HEK293 (cell line): ENCODE data around the gene IQSEC1.

Experiments
- BCL11A ChIP-seq: fragments of 450-650 bp; formaldehyde crosslinking; IDR thresholded peaks from 2 replicates; pipeline ENCODE4 v1.5.1; 2016; ENCODE audit warnings: low read depth, missing biosample characterization, missing genetic modification characterization
- CTCF ChIP-seq: fragments of 450-650 bp; formaldehyde crosslinking; IDR thresholded peaks from 2 replicates; pipeline ENCODE4 v1.5.1; 2016; ENCODE audit warnings: missing biosample characterization, missing genetic modification characterization
- ZFP41 ChIP-seq: fragments of 450-650 bp; formaldehyde crosslinking; IDR thresholded peaks from 2 replicates; pipeline ENCODE4 v1.5.1; 2016; ENCODE audit warnings: missing biosample characterization, missing genetic modification characterization, borderline replicate concordance
- ZNF324 ChIP-seq: fragments of 450-650 bp; formaldehyde crosslinking; IDR thresholded peaks from 2 replicates; pipeline ENCODE4 v1.5.1; 2016; ENCODE audit warnings: missing biosample characterization, missing genetic modification characterization
- ZNF416 ChIP-seq: fragments of 450-650 bp; formaldehyde crosslinking; IDR thresholded peaks from 2 replicates; pipeline ENCODE4 v1.5.1; 2016; ENCODE audit warnings: missing biosample characterization, missing genetic modification characterization
- ZNF561 ChIP-seq: fragments of 450-650 bp; IDR thresholded peaks from 2 replicates; pipeline ENCODE4 v1.5.1; 2018; ENCODE audit warnings: missing biosample characterization, missing genetic modification characterization, borderline replicate concordance
- ZSCAN18 ChIP-seq: fragments of 450-650 bp; formaldehyde crosslinking; IDR thresholded peaks from 2 replicates; pipeline ENCODE4 v1.5.1; 2016; ENCODE audit warnings: missing biosample characterization, missing genetic modification characterization
- TF ChIP-seq, protein P1 (sequence below): fragments of 450-650 bp; formaldehyde crosslinking; IDR thresholded peaks from 2 replicates; pipeline ENCODE4 v1.5.1; 2016; ENCODE audit warnings: missing biosample characterization, missing genetic modification characterization

DNA sequence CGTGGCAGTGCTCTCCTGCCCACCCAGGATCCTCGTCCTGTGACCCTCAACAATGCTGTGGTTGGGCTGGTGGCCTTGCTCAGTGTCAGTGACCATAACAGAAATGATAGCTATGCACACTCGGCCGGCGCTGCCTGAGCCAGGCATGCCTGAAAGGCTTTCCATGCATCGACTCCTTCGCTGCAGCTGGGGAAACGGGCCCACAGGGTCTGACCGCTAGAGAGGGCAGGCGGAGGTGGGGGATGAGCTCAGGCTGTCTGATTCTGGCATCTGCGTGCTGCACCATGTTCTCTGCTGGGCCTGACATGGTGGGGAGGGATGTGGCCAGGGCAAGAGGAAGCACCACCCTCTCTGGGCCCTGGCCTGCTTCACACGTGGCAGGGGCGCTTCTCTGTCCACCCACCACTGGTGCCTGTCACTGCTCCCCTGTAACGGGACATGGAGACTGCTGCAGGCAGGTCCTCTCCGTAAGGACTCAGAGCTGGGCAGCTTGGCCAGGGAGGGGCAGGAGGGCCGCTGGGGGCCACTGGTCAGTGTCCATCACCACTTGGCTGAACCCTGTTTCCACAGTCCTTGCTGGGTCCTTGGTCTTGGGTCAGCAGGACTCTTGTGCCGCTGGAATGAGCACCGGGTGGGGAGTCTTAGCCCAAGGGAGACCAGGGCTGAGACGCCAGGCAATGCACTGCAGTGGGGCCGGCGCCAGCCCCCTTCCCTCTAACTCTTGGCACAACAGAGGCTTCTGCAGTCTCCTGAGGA lies 167.7 kb downstream of the IQSEC1 start:
- TF ChIP-seq ZNF324 (tag by site-specific recombination) (no peak), ZNF561 (no peak), ZSCAN18 (tag by site-specific recombination) (no peak), BCL11A (no peak), CTCF (tag by site-specific recombination) (no peak), ZNF416 (tag by site-specific recombination) (no peak), ZFP41 (no peak)
- TF ChIP-seq, protein P1, sequence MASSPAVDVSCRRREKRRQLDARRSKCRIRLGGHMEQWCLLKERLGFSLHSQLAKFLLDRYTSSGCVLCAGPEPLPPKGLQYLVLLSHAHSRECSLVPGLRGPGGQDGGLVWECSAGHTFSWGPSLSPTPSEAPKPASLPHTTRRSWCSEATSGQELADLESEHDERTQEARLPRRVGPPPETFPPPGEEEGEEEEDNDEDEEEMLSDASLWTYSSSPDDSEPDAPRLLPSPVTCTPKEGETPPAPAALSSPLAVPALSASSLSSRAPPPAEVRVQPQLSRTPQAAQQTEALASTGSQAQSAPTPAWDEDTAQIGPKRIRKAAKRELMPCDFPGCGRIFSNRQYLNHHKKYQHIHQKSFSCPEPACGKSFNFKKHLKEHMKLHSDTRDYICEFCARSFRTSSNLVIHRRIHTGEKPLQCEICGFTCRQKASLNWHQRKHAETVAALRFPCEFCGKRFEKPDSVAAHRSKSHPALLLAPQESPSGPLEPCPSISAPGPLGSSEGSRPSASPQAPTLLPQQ (tag by site-specific recombination) = no peak
